GM13976 (cell line): ENCODE measurements around the gene GOLGB1.

ENCODE experiments used
- DNase-seq: peaks from one replicate; pipeline ENCODE4 v3.0.0; 2012; ENCODE audit warnings: low spot score
- CTCF ChIP-seq: IDR thresholded peaks from 2 replicates; pipeline ENCODE4 v1.5.1; 2012; ENCODE audit warnings: borderline replicate concordance, mild to moderate bottlenecking; ENCODE audit not compliant: insufficient read depth; ENCODE audit errors: extremely low read depth, missing control alignments, control extremely low read depth
- in situ Hi-C: fragments of 300-500 bp; cut with MboI; formaldehyde crosslinking; loops from one replicate; pipeline ENCODE4 v1.12.0; 2022; ENCODE audit warnings: low sequenced_read_pairs, mixed read lengths, inconsistent platforms; ENCODE audit not compliant: unreplicated experiment

The GOLGB1 gene

GRCh38 chr3:121707531-121708273 lies 41.8 kb downstream of the GOLGB1 start:
- in situ Hi-C loops: no loop called here
- no peak for DNase-seq
- no peak for TF ChIP-seq CTCF

GRCh38 chr3:121705541-121705940 lies 44.0 kb downstream of the GOLGB1 start:
- TF ChIP-seq CTCF: no peak
- DNase-seq: no peak

GRCh38 chr3:121703973-121704372 lies 45.6 kb downstream of the GOLGB1 start:
- DNase-seq: no peak
- in situ Hi-C loops: no loop called here
- TF ChIP-seq CTCF: no peak

More at GRCh38 chr3:121705541-121705940, 44.0 kb downstream of the GOLGB1 start:
- in situ Hi-C loops: no loop called here

- DNase-seq: no peak
- in situ Hi-C loops: no loop called here
- TF ChIP-seq CTCF: no peak
These were observed 50.6 kb downstream of the GOLGB1 start for GRCh38 chr3:121698901-121699300.

- TF ChIP-seq CTCF: no peak
- in situ Hi-C loops: no loop called here
- DNase-seq: no peak
These were observed 51.1 kb downstream of the GOLGB1 start for GRCh38 chr3:121698476-121698875.

GRCh38 chr3:121696186-121696585 lies 53.4 kb downstream of the GOLGB1 start:
- in situ Hi-C loops: no loop called here
- no peak for DNase-seq
- no peak for TF ChIP-seq CTCF
